IMR-90 (cell line): ENCODE data around the gene CCDC134. TPM values are rescaled to one million over a fixed set of nuclear protein-coding genes. Genes with fewer than 3 reads are reported as not detected.
A peak's percentile ranks its signal among the peaks of the same experiment; 100 is the strongest.

Source experiments
- ATAC-seq: fragments of 200-7000 bp; cut with Tn5 transposase; 2 replicates; pipeline ENCODE4 v1.9.1; 2020; ENCODE audit warnings: low read depth, mild to moderate bottlenecking, moderate library complexity
- BruUV-seq: library from RNA; stranded (reverse); fragments of 400-500 nt; replicated peaks from 2 replicates; lab custom pipeline; 2021; lab: Mats Ljungman, UMichigan
- CTCF ChIA-PET: fragments of 300-600 bp; formaldehyde crosslinking; extraction: SDS; loops from one replicate; lab custom pipeline; 2021; ENCODE audit warnings: antibody characterized with exemption; lab: Yijun Ruan, JAX
- POLR2A ChIA-PET: fragments of 300-600 bp; sonication (Branson Sonifier 250); formaldehyde crosslinking; loops from one replicate; lab custom pipeline; 2022; ENCODE audit warnings: antibody characterized with exemption; ENCODE audit not compliant: unreplicated experiment; lab: Charles Lee
- DNase-seq: peaks from one replicate; pipeline ENCODE4 v3.0.0; 2013
- H2AFZ ChIP-seq: replicated peaks from 2 replicates; pipeline ENCODE3; 2013; ENCODE audit warnings: low read length, mild to moderate bottlenecking; ENCODE audit not compliant: poor library complexity
- H2AK5ac ChIP-seq: 2 replicates; pipeline ENCODE4 v1.6.1; 2013; ENCODE audit warnings: low read depth, low read length, inconsistent platforms
- H2AK9ac ChIP-seq: replicated peaks from 2 replicates; pipeline ENCODE3; 2013; ENCODE audit warnings: mild to moderate bottlenecking, low read depth, low read length, moderate library complexity; ENCODE audit not compliant: poor library complexity
- H2BK120ac ChIP-seq: 2 replicates; pipeline ENCODE4 v1.6.1; 2013; ENCODE audit warnings: low read depth, low read length, inconsistent platforms
- H2BK15ac ChIP-seq: 3 replicates; pipeline ENCODE4 v1.6.1; 2013; ENCODE audit warnings: low read depth, low read length, inconsistent platforms
- H2BK20ac ChIP-seq: 2 replicates; pipeline ENCODE4 v1.6.1; 2013; ENCODE audit warnings: low read depth, mild to moderate bottlenecking, inconsistent platforms, low read length, moderate library complexity
- H2BK5ac ChIP-seq: 2 replicates; pipeline ENCODE4 v1.6.1; 2013; ENCODE audit warnings: mild to moderate bottlenecking, low read depth, low read length, inconsistent platforms; ENCODE audit not compliant: poor library complexity, severe bottlenecking
- H3K14ac ChIP-seq: replicated peaks from 2 replicates; pipeline ENCODE4 v1.6.1; 2013; ENCODE audit warnings: low read depth, low read length, inconsistent platforms
- H3K18ac ChIP-seq: 2 replicates; pipeline ENCODE4 v1.6.1; 2013; ENCODE audit warnings: low read depth, low read length, control low read depth
- H3K23ac ChIP-seq: 2 replicates; pipeline ENCODE4 v1.6.1; 2013; ENCODE audit warnings: low read depth, low read length, inconsistent platforms
- H3K27ac ChIP-seq: 2 replicates; pipeline ENCODE4 v1.5.1; 2013; ENCODE audit warnings: mild to moderate bottlenecking, control low read depth, low read length; ENCODE audit not compliant: insufficient read depth
- H3K27me3 ChIP-seq: 2 replicates; pipeline ENCODE4 v1.6.1; 2013; ENCODE audit warnings: low read length; ENCODE audit not compliant: control insufficient read depth, insufficient read depth
- H3K36me3 ChIP-seq: 2 replicates; pipeline ENCODE4 v1.6.1; 2013; ENCODE audit warnings: low read length, mixed read lengths; ENCODE audit not compliant: control insufficient read depth, insufficient read depth
- H3K4ac ChIP-seq: 2 replicates; pipeline ENCODE4 v1.6.1; 2013; ENCODE audit warnings: low read depth, low read length, inconsistent platforms
- H3K4me1 ChIP-seq: 2 replicates; pipeline ENCODE4 v1.6.1; 2013; ENCODE audit warnings: low read length, mixed read lengths; ENCODE audit not compliant: control insufficient read depth, insufficient read depth
- H3K4me2 ChIP-seq: 2 replicates; pipeline ENCODE4 v1.6.1; 2013; ENCODE audit warnings: low read depth, mild to moderate bottlenecking, control low read depth, low read length, moderate library complexity
- H3K4me3 ChIP-seq: 2 replicates; pipeline ENCODE4 v1.5.1; 2013; ENCODE audit warnings: low read depth, mild to moderate bottlenecking, control low read depth, low read length, moderate library complexity; ENCODE audit not compliant: insufficient read depth
- H3K56ac ChIP-seq: 2 replicates; pipeline ENCODE4 v1.6.1; 2013; ENCODE audit warnings: low read length, inconsistent platforms; ENCODE audit not compliant: insufficient read depth; ENCODE audit errors: extremely low read depth
- H3K79me1 ChIP-seq, 2 experiments: 2 replicates each; pipeline ENCODE4 v1.6.1; 2013; ENCODE audit warnings: low read length in 2 of 2, inconsistent platforms in 1 of 2, low read depth in 1 of 2
- H3K9ac ChIP-seq: 2 replicates; pipeline ENCODE4 v1.6.1; 2013; ENCODE audit warnings: low read depth, low read length, control low read depth
- H3K9me1 ChIP-seq: 2 replicates; pipeline ENCODE4 v1.6.1; 2013; ENCODE audit warnings: low read length, inconsistent platforms; ENCODE audit not compliant: insufficient read depth
- H3K9me3 ChIP-seq: 2 replicates; pipeline ENCODE4 v1.6.1; 2013; ENCODE audit warnings: low read length; ENCODE audit not compliant: control insufficient read depth, insufficient read depth
- H4K20me1 ChIP-seq: 2 replicates; pipeline ENCODE4 v1.6.1; 2013; ENCODE audit warnings: low read length, inconsistent platforms; ENCODE audit not compliant: insufficient read depth
- H4K5ac ChIP-seq: 2 replicates; pipeline ENCODE4 v1.6.1; 2013; ENCODE audit warnings: mild to moderate bottlenecking, low read depth, low read length, control low read depth
- H4K8ac ChIP-seq, 2 experiments: 2 replicates each; pipeline ENCODE4 v1.6.1; 2013; ENCODE audit warnings: low read depth in 2 of 2, low read length in 2 of 2, control low read depth in 1 of 2, inconsistent platforms in 1 of 2
- H4K91ac ChIP-seq: 2 replicates; pipeline ENCODE4 v1.6.1; 2013; ENCODE audit warnings: low read depth, low read length, inconsistent platforms; ENCODE audit not compliant: insufficient read depth
- CEBPB ChIP-seq: IDR thresholded peaks from 2 replicates; pipeline ENCODE4 v1.6.1; 2012; ENCODE audit warnings: low read depth, low read length, improper control_type of control experiment
- CHD1 ChIP-seq: IDR thresholded peaks from 2 replicates; pipeline ENCODE4 v1.6.1; 2012; ENCODE audit warnings: low read depth, low read length, improper control_type of control experiment
- CTCF ChIP-seq: conservative IDR thresholded peaks from 2 replicates; pipeline ENCODE4 v1.5.1; 2012; ENCODE audit warnings: mild to moderate bottlenecking, low read depth, low read length, improper control_type of control experiment
- ELK1 ChIP-seq: fragments of 150-350 bp; IDR thresholded peaks from 2 replicates; pipeline ENCODE4 v1.6.1; 2016; ENCODE audit warnings: low read depth, mild to moderate bottlenecking, low read length, moderate library complexity, borderline replicate concordance
- FOS ChIP-seq: fragments of 150-350 bp; IDR thresholded peaks from 2 replicates; pipeline ENCODE4 v1.6.1; 2016; ENCODE audit warnings: low read depth, low read length
- MAFK ChIP-seq: IDR thresholded peaks from 2 replicates; pipeline ENCODE4 v1.6.1; 2012; ENCODE audit warnings: low read depth, low read length, improper control_type of control experiment
- MAZ ChIP-seq: IDR thresholded peaks from 2 replicates; pipeline ENCODE4 v1.6.1; 2012; ENCODE audit warnings: low read depth, mild to moderate bottlenecking, low read length, improper control_type of control experiment, moderate library complexity, borderline replicate concordance
- MXI1 ChIP-seq: IDR thresholded peaks from 2 replicates; pipeline ENCODE4 v1.6.1; 2012; ENCODE audit warnings: low read depth, mild to moderate bottlenecking, low read length, moderate library complexity, borderline replicate concordance
- NFE2L2 ChIP-seq: fragments of 150-350 bp; IDR thresholded peaks from 2 replicates; pipeline ENCODE4 v1.6.1; 2016; ENCODE audit warnings: low read depth, mild to moderate bottlenecking, low read length
- POLR2A ChIP-seq: IDR thresholded peaks from 2 replicates; pipeline ENCODE4 v1.6.1; 2012; ENCODE audit warnings: mild to moderate bottlenecking, low read depth, low read length
- RAD21 ChIP-seq: IDR thresholded peaks from 2 replicates; pipeline ENCODE4 v1.6.1; 2012; ENCODE audit warnings: low read length, improper control_type of control experiment
- RCOR1 ChIP-seq: IDR thresholded peaks from 2 replicates; pipeline ENCODE4 v1.6.1; 2012; ENCODE audit warnings: mild to moderate bottlenecking, low read length, improper control_type of control experiment; ENCODE audit not compliant: insufficient replicate concordance
- RFX5 ChIP-seq: IDR thresholded peaks from 2 replicates; pipeline ENCODE4 v1.8.0; 2012; ENCODE audit warnings: low read depth, mild to moderate bottlenecking, low read length, moderate library complexity
- SMC3 ChIP-seq: fragments of 150-350 bp; IDR thresholded peaks from 2 replicates; pipeline ENCODE4 v1.6.1; 2016; ENCODE audit warnings: low read depth, mild to moderate bottlenecking, antibody characterized with exemption, low read length, moderate library complexity
- USF2 ChIP-seq: fragments of 150-350 bp; IDR thresholded peaks from 2 replicates; pipeline ENCODE4 v1.6.1; 2017; ENCODE audit warnings: mild to moderate bottlenecking, antibody characterized with exemption, low read length, low read depth
- WGBS, 2 experiments: methylation state at CpG; one replicate each; pipeline versions ENCODE4 v1.1.5 to v1.1.7; 2013; ENCODE audit warnings: missing lambda C conversion rate in 2 of 2; ENCODE audit not compliant: insufficient read length in 1 of 2; ENCODE audit errors: extremely low coverage in 2 of 2; 5-methylcytosine and 5-hydroxymethylcytosine counted together
- dilution Hi-C: fragments of 300-500 bp; cut with HindIII; formaldehyde crosslinking; loops from one replicate; pipeline ENCODE4 v1.14.3; 2018; ENCODE audit warnings: low sequenced_read_pairs; ENCODE audit not compliant: unreplicated experiment
- in situ Hi-C: fragments of 300-500 bp; cut with MboI; formaldehyde crosslinking; loops from 3 replicates; pipeline ENCODE4 v1.14.3; 2019; ENCODE audit warnings: low sequenced_read_pairs, inconsistent platforms, mixed read lengths
- intact Hi-C: fragments of 100-400 bp; cut with micrococcal nuclease; formaldehyde crosslinking; loops from 2 replicates; pipeline ENCODE4 v1.10.0; 2022
- polyA plus RNA-seq, 3 experiments: library from polyadenylated mRNA; depleted of rRNA; stranded (reverse); fragments of >200 nt; gene quantifications; 2 replicates each; pipeline ENCODE4 v1.2.3, GENCODE V29; 2012; ENCODE audit warnings: low replicate concordance in 1 of 3
- total RNA-seq: library from RNA; depleted of rRNA; stranded (reverse); fragments of >200 nt; gene quantifications from 2 replicates; pipeline ENCODE4 v1.2.3, GENCODE V29; 2012

Gene CCDC134
- total and polyA plus RNA-seq, 2 of the 4 experiments (the other 2 are of a cell fraction), result 5.1 to 7.0 TPM

- dilution Hi-C loops, result no loop called here
- Histone ChIP-seq H3K4me3 (no peak overlapping the region), H3K4me2 (no peak overlapping the region), H3K9me1 (peaks cover 14% of the 10 kb centered on the region), H4K5ac (no peak overlapping the region), H3K9me3 (no peaks in the 10 kb centered on the region), H3K14ac (no peak overlapping the region; the same call in 1 of the 2 replicates), H2AK5ac (no peak overlapping the region), H3K4ac (no peak overlapping the region), H4K8ac (no peak overlapping the region), H3K36me3 (0 out of 2 replicates have a peak, but pooled peaks cover under 1% of the 10 kb centered on the region), H3K56ac (no peak overlapping the region), H2AK9ac (no peak overlapping the region), H4K91ac (no peak overlapping the region), H3K27ac (no peak overlapping the region), H3K18ac (no peak overlapping the region), H3K27me3 (no peaks in the 10 kb centered on the region), H2AFZ (no peak overlapping the region), H3K79me1 (peaks cover 38 to 78% of the 10 kb centered on the region in 2 experiments), H2BK15ac (no peak overlapping the region), H2BK120ac (no peak overlapping the region), H3K23ac (no peak overlapping the region), H2BK20ac (no peak overlapping the region), H4K20me1 (peaks cover 56% of the 10 kb centered on the region; the same call in 1 of the 2 replicates), H2BK5ac (no peak overlapping the region), H3K4me1 (peaks cover 3% of the 10 kb centered on the region; the same call in 1 of the 2 replicates), H3K9ac (no peak overlapping the region)
- in situ Hi-C loops, result no loop called here
- peak; percentile 57 for ATAC-seq
- BruUV-seq, result no TSS peak
- POLR2A ChIA-PET, result no interaction called here
- DNase-seq, result no peak
- WGBS, 2 experiments, result no CpG with 5 or more reads among the region's 4 CpGs
- CTCF ChIA-PET, result no interaction called here
- intact Hi-C loops, result no loop called here
- no peak for TF ChIP-seq ELK1
- TF ChIP-seq RAD21, result no peak
- no peak for TF ChIP-seq MAZ
- no peak for TF ChIP-seq CEBPB
- no peak for TF ChIP-seq MXI1
- no peak for TF ChIP-seq FOS
- no peak for TF ChIP-seq RFX5
- no peak for TF ChIP-seq MAFK
- TF ChIP-seq CHD1, result no peak
- no peak for TF ChIP-seq POLR2A
- TF ChIP-seq NFE2L2, result no peak
- TF ChIP-seq CTCF, result no peak
- no peak for TF ChIP-seq SMC3
- no peak for TF ChIP-seq RCOR1
- no peak for TF ChIP-seq USF2
Observed at GRCh38 chr22:41845380-41846267, 45.1 kb downstream of the CCDC134 start.
